NCI-H446 treated with DMSO at 0.1 percent for 48 hours (cell line): ENCODE measurements around the gene PMEPA1.

Source experiments
- DNase-seq: peaks from one replicate; lab custom pipeline; 2025; lab: John Stamatoyannopoulos, UW

Gene PMEPA1

DNA sequence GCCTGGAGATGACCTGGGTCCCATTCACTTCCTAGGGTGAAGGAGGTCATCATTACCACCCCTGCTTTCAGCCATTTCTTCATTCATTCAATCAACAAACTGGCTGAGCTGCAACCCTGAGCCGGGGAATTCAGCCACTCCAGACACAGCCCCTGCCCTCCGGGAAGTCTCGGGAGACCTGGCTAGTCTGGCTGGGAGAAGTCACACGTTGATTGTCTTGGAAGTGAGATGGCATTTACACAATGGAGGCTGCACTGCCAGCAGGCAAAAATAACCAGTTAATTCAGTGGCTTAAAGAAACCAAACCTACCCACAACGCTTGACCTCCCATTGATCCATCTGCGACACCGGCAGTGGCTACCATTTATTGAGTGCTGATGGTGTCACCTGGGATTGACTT lies 2.0 kb upstream of the PMEPA1 start:
- DNase-seq, result no peak

DNA sequence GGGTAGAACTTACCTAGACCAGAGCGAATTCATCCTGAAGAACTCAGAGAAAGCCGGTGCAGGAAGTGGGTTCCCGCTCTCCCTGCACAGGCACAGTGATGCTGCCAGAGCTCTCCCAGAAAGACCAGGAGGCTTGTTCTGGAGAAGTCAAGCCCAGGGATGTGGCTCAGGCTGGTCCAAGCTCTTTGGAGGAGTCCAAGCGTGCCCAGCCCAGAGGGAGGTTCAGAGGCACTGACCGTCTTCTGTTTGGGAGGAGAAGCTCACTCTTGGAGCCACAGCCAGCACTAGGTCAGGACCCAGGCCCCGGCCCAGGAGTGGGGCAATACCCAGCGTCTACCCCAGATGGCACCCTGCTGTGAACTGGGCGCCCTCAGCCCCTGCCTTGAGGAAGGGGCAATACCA lies 1.5 kb upstream of the PMEPA1 start:
- no peak for DNase-seq

DNA sequence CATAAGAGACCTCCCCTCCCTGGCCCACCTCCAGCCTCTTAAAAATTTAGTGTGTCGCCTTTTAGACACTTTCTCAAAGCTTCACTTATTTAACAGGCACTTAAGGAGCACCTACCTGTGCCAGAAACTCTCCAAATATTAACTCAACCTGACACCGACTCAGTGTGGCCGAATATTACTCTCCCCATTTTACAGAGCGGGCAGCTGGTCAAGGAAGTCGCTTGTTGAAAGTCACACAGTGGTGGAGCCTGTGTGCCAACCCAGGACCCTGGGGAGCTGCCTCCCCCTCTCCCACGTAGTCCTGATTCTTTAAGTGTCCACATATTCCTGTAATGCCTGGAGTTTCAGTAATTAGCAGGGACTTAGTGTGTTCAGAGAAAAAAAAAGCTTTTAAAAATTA lies 1.0 kb upstream of the PMEPA1 start:
- no peak for DNase-seq

DNA sequence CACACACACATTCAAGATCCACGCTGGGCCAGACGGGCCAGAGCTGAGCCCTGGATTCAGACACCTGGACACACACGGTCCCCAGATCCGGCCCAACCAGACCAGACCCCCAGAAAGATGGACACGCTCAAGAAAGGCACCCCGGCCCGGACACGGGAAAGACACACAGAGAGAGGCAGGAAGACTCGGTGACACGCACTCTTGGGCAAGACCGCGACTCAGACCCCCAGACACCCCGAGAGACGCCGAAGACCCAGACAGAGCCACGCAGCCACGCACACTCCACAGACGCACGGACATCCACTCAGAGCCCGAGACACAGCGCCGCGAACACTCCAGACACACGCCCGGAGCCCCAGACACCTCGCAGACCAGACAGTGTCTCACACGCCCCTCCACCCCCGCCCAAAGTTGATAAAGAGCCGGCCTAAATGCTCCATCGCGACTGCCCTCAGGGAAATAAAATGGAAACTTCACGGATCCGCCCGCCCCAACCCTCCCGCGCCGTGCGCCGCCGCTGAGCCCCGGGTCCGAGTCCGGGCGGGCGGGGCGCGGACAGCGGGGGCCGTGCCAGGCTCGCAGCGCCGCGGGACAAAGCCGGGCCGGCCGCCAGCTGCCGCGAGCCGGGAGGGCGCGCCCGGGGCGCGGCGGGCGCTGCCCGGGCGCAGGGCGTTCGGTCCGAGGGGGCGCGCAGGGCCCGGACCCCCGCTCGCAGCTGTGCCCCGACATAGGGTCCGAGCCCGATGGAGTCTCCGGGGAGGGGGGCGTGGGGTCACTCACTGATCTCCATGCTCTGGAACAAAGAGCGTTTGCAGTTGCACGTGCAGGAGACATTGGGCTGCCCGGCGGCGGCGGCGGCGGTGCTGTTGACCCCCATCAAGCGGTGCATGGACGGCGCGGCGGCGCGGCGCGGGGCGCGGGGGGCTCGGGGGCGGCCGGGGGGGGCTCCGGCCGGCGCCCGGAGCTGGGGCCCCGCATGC lies 831 bp downstream of the PMEPA1 start:
- DNase-seq, result no peak

DNA sequence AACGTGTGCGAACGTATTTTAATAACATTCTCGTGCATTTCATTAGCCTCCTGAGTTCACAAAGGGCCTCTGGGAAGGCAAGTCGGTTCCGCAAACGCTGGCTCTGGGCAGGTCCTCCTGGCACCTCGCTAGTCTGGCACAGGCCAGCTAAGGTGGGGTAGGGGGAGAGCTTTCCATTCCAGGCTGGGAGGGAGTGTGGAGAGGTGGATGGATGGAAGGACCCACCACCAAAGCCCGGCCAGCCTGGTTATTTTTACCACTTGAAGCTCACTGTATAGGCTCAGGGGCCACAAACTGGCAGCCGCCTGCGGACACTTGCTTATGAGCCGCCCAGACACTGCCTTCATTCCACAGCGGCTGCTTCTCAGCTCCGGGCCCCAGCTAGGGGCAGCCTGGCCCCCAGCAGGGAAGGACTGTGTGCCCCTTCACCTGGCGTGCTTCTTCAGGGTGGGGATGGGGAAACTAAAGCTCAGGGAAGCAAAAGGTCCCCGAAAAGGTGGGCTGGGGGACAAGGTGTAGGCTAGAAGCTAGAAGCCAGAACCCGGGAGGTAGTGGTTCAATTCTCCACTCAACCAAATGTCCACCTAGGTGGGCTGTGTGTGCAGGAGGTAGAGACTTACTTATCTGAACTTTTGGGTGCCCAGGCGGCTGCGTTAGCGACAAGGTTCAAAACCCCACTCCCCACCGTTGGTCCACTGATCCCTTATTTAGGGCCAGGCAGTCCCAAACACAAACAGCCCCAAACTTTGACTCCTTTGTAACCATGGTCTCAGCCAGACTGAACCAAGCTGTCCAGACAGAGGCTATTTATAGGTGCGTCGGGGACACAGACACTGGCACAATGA lies 1.7 kb downstream of the PMEPA1 start:
- DNase-seq, result no peak

DNA sequence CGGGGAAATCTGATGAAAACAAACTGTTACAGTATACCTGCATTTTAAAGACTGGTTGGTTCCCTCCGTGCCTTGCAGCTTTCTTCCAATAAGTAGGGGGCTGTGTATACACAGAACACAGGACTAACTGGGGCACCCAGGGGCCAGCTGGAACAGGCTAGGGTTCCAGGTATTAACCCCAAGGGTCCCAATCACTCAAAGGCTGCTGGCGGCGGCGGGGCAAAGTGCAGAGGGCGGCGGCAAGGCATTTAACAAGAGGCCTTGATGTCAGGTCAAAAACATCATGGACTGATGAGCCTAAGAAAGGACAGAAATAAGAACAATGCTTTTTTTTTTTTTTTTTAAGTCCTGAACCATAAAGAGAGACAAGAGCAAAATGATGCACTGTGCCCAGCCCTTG lies 2.5 kb downstream of the PMEPA1 start:
- DNase-seq, result no peak

DNA sequence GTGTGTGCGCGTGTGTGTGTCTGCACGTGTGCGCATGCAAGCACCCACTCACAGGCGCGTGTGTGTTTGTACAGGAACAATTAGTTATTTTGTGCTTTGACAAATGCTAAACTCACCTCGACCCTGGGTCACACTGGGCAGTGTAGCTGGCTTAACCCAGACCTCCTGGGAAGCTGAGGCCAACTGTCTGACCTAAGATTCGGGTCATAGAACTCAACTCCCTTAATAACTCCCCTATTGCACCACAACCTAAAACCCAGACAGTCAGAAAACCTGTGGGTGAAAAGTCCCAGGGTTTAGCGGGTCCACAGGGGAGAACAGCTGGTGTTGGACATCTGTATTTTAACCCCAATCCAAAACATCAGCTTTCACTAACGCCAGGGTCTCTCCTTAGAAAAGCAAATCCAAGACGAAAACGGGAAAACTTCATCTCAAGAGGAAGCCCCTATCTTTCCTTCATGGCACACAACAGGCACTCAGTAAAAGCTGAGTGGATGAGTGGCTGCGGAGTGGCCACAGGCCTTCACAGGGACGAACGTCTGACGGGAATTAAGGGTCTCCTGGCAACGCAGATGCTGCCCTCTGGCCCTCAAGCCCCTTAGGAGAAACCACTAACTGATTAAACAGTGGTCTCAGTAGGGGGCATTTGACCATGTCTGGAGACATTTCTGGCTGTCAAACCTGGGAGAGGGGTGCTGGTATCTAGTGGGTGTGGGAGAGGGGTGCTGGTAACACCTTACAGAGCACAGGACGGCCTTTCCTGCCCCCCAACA lies 4.5 kb downstream of the PMEPA1 start:
- DNase-seq, result no peak

DNA sequence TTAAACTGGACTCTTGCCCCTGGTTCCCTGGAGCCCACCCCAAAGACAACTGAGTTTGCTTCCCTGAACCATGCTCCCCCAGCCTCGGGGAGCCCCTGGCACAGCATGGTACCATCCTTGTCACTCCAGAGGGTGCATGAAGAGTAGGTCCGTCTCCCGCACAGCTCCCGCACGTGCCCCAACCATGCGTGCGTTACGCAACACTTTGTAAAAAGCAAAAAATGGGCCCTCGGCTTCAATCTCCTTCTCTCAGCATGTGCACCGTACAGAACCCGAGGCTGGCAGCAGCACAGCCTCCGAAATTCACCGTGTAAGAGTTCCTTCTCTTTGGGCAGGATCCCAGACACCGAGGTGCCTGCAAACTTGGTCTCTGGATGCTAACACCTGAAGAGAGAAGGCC lies 5.6 kb downstream of the PMEPA1 start:
- DNase-seq, result no peak

DNA sequence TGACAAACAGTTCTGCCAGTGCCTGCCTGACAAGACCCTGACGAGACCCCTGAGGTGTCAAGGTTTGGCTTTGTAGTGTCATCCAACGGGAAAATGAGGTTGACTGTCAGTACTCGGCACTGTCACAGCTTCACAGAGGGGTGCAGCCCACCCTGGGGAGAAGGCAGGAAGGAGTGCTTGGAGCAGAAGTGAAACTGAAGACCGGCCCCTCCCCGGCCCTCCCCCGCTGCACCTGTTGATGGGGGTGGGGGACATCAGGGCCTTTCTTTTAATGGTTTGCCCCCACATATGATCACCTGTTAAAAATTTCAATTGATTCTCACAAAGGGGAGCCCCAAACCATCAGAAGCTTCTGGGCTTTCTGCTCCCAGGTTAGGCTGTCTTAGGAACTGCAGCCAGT lies 6.8 kb downstream of the PMEPA1 start:
- DNase-seq, result no peak

DNA sequence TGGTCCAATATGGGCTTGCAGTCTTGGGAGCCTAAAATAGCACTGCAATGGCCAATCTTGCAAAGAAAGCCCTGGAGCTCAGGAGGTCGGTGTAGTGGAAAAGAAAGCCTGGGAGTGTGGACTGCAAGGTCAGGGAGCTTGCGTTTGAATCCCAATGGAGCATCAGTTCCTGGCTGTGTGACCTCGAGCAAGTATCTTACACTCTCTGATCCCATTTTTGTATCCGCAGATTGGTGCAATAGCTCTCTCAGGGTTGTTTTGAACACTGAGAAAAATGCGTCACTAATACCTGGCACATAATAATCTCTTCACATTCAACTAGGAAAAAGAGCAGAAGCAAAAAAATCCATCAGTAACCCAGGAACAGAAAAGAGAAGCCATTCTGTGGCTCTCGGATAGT lies 7.3 kb downstream of the PMEPA1 start:
- DNase-seq, result no peak

DNA sequence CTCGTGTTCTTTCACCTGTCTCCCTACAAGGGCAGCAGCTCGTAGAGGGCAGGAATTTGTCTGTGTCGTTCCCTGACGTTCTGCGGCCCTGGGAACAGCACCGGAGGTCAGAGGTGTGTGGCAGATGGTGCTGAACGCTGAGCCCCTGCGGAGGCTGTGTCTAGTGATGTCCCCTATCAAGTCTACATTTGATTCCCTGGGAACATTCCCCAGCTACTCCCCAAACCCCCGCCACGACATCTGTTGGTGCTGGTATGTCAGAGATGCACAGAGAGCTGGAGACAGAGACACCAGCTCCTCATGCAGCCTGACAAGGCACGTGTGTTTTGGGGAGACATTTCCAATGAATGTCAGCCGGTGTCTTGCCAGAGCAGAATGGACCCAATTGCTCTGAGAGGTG lies 7.7 kb downstream of the PMEPA1 start:
- DNase-seq, result no peak

DNA sequence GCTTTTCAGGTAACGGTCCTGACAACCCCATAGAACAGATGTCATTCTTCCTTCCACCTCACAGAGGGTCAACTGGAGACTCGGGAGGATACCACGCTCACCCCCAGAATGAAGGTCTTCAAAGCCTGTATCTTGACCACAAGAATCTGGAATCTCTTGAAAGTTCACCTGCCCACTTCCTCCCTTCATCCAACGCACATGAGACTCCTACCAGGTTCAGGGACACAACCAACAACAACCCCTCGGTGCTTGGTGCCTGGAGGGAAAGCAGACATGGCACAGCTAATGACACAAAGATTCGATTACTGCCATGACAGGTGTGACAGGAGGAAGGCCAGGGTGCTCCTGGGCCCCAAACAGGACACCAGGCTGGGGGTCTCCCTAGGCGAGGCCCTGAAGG lies 8.2 kb downstream of the PMEPA1 start:
- DNase-seq, result no peak

DNA sequence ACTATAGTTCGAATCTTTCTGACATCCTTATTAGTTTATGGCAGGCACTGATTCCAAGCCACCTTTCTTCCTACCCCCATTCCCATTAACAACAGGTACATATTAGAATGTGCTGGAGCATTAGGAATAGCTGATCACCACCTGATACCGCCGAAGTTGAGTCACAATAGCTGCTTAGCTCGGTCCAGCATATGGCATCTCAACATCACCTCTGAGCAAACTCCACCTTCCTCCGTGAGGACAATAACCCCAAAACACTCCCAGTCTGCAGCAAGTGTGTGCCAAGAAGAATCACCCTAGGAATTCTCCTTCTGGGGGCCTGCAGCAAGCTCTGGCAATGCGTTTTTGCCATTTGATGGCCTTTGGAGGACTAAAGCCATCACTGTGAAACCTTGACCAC lies 8.7 kb downstream of the PMEPA1 start:
- no peak for DNase-seq

DNA sequence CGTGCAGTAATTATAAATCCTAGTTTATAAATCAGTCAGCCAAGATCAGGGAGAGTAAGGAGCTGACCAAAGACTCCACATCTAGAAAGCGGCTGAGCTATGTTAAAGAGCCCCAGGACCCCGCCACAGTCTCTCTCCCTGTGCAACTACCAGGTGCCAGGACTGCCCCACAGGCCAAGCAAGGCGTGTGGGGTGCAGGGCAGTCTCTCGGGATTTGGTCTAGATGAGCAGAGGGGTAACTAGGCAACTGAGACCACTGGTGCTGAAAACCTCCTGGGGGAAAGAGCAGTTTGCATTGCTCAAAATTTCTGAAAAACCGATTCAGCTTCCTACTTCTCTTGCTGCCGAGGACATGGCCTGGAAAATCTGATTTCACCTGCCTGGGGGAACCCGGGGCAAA lies 10.4 kb downstream of the PMEPA1 start:
- DNase-seq, result no peak

DNA sequence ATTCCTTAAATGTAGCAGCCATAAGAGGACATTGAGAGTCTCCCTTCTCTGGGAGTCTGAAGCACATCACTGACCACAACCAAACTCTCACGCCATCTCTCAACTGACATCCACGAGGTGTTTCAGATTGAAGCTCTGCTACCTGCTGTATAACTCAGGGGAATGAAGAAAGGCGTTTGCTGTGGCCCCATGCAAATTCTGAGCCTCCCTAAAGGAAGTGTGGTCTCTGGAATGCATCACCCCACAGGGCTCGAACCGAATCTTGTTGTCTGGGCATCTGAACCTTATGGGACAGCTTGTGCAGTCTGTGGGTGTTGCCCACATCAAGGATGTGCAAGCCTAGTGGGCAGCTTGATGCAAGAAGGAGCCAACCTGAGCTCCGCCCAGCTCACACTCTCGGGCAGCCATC lies 10.9 kb downstream of the PMEPA1 start:
- DNase-seq, result no peak

DNA sequence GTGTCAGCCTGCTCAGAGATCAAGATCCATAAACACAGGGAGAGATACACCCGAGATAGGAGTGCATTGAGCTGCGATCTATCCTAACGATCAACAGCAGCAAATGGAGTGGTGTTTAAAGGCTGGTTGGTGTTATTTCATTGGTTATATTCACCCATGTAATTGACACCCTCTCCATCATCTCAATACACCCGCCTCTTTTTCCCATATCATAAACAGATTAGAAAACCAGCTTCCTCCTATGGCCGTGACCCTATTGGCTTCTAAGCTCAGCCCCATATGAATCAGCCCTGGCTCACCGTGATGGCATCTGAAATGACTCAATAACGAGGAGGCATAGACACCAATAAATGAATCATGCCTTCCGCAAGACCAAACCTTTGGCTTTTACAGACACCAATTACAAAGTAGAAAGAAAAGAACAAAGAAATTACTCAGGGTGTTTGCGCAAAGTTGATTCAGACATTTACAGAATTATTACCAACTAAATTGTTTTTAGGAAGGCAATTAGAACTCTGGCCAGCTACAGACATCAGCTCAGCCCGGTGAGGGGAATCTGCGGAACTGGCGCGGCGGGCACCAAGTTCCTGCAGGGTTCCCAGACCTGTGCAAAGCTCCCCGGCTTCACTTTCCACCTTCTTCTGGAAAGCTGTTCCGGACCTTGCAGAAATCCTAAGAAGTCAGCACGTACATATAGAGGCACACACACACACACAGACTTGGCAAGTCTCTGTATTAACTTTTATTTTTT lies 11.5 kb downstream of the PMEPA1 start:
- no peak for DNase-seq

DNA sequence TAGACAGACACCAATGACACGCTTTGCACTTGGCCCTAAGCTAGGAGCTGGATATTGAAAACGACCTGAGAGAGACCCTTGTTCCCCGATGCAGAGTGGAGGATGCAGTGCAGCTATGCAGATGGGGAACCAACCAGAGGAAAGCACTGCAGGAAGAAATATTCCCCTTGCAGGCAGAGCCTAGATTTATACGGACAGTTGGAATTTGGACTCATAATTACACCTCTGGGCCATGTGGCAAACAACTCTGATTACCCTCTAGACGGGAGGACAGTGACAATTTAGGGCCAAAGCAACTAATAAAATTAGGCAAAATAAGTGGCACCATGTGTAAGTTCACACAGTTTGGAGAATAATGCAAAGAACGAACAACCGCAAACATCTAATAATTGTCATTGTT lies 12.3 kb downstream of the PMEPA1 start:
- no peak for DNase-seq

DNA sequence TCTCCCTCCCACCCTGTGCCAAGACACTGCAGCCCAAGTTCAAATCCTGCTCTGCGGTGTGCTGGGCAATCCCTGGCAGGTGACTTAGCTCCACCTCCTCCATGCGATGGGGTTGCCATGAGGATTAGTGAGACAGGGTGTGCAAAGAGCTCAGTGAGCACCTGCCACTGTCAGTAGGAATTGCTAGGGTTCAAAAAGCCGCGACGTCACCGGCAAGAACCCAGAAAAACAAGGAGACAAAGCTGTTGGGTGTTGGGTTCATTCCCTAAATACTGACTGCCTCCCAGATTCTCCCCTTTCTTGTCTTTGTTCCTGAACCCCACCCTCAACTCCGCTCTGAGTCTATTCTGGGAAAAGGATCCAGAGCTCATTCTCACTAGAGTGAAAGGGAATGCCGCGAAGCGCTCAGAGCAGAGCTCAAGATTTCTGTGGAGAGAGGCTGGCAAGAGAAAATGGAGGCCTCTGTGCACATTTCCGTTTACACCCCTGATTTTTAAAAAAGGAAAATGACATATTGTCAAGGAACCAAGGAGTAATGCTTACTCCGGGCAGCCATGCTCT lies 13.3 kb downstream of the PMEPA1 start:
- DNase-seq, result no peak

DNA sequence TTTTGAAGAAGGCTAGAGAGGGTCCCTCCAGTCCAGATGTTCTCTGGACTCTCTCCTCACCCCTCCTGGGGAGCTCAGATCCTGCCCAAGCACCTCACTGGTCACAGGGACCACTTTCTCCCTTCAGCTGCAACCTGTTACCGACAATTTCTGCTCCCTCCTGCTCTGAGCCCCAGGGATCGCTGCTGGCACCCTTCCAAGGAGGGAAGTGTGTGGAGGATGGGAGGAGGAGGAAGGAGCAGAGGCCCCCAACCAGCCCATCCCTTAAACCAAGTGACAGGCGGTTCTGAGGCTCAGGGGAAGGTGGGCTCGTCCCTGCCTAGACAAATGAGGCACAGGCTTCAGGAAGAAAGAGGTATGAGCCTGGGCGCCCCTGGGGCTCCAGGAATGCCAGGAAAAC lies 13.9 kb downstream of the PMEPA1 start:
- no peak for DNase-seq

DNA sequence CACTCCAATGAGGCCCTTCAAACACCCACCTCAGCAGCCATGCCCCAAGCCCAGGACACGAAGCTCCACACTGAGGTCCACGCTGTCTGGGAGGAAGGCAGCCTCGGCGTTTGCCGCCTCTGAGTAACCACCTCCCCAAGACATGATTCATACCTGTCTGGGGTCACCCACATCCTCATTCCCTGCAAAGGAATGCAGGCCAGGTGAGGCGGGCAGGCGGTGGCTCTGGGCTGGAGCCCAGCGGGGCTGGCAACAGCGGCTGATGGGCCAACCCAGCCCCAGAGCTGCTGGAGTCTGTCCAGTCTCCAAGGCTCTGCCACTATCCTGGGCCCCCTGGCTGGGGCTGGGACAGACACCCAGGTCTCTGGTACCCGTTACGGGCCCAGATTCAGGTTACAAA lies 14.8 kb downstream of the PMEPA1 start:
- DNase-seq, result no peak

DNA sequence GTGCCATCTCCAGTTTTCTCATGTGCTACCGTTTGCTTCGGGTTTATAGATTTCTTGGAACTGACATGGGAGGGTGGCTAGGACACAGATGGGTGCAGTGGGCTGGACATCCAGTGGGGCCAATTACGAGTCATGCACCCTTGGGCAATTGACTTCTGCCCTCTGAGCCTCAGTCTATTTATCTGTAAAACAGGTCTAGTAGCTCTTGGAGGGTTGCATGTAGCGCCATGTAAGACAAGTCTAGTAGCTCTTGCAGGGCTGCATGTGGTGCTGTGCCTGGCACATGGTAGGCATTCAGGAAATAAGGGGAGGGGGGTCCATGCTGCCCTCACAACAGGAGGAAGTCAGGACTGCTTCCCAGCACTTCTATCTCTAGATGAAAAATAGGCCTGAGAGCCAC lies 15.3 kb downstream of the PMEPA1 start:
- no peak for DNase-seq
